HG03280 (cell line): ENCODE data around the gene TMEM250.
"Not testable (repeated sequence)": the region's sequence is repeated elsewhere in the genome, so short reads cannot be mapped to it uniquely, and the experiment has no call there.

ENCODE experiments used
- ATAC-seq: cut with Tn5 transposase; IDR thresholded peaks from one replicate; pipeline ENCODE4 v1.9.1; 2021; ENCODE audit warnings: mild to moderate bottlenecking, moderate library complexity; ENCODE audit not compliant: unreplicated experiment

Gene TMEM250, protein sequence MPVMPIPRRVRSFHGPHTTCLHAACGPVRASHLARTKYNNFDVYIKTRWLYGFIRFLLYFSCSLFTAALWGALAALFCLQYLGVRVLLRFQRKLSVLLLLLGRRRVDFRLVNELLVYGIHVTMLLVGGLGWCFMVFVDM

DNA sequence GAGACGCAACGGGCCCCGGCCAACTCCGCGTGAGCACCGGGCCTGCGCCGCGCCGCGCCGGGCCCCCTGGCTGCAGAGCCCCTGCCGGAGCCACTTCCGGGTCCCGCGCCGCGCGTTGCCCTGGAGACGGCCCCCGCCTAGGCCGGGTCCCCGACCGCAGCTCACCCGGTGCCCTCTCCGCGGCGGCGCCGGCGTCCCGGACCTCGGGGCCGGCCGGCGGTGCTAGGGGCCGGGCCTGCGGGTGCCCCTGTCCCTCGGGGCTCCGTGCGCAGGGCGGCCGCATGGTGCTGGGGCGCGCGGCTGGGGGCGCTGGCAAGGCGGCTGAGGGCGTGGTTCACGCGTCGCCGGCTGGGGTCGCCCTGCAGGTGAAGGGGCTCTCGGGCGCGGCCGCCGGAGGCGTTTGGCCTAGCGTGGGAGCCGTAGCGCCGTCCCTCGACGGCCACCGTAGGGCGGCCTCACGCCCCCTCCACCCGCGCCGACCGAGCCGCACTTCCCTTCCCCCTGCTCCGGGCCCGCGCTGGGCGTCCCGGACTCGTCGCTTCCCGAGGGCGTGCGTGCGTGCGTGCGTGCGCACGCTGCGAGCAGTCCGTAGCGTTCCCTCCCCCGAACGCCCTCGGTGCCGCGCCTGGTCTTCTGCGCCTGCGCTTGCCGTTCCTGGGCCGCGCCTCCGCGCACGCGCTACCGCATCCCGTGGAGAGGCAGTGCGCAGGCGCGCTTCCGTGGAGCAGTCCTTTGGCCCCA lies at the start of gene TMEM250:
Gene TMEM250 (minus strand): TSS at position 556 of the 741 bp plus-strand sequence. CDS start 1,975 bp downstream, outside the sequence.
- peak; percentile 81 for ATAC-seq

DNA sequence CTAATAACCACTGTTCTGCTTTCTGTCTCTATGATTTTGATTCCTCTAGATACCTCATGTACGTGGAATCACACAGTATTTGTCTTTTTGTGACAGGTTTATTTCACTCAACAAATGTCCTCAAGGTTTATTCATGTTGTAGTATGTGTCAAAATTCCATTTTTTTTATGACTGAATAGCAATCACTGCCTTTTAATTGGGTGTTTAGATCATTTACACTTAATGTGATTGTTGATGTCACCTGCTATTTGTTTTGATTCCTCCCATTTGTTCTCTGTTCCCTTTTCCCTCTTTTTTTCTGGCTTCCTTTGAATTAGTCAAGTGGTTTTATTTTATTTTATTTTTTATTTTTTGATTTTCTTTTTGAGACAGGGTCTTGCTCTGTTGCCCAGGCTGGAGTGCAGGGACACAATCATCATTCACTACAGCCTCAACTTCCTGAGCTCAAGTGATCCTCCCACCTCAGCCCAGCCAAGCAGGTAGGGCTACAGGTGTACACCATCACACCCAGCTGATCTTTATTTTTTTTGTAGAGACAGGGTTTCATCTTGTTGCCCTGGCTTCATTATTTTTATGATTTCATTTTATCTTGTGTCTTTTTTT lies 44.7 kb upstream of the TMEM250 start:
- ATAC-seq = no peak

DNA sequence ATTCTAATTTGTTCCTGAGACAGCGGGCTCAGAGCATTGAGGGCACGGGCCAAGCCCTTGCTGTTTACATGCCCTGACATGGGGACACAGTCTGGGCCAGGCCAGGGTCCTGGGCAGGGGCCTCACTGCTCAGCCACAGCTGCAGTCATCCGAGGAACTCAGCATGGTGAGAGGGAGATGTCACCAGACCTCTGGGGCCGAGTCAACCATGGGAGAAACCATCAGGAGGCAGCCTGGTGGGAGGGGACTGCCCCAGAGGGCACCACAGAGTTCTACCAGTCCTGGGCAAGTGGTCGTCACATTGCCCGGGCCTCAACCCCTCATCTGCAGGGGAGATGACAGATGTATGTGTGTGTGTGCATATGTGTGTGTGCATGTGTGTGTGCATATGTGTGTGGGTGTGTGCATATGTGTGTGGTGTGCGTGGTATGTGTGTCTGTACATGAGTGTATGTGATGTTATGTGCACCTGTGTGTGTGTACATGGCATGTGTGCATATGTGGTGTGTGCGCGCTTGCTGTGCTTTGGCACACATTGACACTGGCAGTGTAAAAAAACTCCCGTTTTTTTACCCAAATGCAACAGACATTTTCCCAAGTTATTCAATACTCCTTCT lies 42.4 kb upstream of the TMEM250 start:
- ATAC-seq = no peak

DNA sequence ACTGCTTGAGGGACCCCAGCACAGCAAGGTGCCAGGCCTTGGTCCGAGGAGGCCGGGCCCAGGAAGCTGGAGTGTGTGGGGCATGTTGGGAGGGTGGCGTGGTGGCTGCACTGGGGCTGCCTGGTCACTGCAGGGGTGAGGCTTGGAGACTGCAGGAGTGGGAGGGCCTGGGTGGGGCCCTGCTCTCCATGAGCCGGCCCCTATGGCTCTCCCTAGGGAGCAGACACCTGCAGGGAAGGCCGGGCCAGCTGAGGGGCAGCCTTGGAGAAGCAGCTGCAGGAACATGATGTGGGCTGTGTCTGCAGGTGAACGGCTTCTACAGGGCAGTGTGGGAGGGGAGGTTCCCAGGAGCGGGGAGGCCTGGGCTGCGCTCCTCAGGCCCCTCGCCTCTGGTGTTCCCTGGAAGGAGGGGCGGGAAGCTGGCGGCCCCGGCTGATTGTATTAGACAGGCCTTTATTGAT lies 41.7 kb upstream of the TMEM250 start:
- ATAC-seq = no peak

DNA sequence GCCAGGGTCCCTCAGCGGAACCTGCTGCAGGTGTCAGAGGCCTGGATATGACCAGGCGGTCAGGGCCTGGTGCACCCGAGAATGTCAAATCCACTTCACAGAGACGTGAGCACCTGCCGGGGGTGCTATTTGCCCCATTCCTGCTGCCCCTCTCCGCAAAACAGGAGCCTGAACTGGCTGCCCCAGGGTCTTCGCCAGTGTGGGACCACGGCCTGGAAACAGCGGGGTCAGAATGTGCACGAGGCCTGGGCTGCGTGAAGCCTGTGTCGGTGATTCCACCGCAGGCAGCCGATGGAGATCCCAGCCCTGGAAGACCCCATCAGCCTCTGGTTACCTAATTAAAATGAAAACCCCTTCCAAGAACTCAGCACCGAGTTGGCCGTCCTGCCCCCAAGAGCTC lies 41.2 kb upstream of the TMEM250 start:
- ATAC-seq = no peak

DNA sequence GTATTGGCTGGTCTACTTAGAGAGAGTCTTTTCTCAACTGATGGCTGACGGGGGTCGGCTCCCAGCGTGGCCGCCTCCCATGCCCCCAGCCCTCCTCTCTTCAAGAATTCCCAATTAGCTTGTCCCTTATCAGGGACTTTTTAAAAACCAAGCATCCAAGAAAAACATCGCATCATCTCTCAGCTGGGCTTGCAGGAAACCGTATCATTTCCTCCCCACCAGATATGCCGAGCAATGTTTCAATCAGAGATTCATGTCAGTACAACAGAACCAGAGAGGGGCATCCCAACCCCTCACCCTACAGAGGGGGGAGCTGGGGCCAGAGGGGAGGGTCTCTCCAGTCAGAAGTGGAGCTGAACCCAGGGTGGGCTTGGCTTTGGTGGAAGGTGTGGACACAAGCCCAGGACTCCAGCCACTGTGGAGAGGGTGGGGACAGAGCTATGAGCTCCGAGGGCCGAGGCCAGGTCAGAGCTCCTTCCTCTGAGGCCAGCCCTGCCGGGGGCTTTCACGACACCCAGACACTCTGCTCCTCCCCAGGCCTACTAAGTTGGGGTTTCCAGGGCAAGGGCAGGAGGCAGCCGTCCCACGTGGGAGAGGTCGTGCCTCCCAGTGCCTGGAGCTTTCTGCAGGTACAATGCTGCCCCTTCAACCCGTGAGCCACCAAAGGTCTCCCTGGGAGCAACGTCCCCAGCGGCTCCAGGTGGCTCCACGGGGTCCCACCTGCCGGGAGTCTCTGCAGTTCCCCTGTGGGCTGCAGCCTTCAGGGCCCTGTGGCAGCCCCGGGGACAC lies 39.0 kb upstream of the TMEM250 start:
- no peak for ATAC-seq

DNA sequence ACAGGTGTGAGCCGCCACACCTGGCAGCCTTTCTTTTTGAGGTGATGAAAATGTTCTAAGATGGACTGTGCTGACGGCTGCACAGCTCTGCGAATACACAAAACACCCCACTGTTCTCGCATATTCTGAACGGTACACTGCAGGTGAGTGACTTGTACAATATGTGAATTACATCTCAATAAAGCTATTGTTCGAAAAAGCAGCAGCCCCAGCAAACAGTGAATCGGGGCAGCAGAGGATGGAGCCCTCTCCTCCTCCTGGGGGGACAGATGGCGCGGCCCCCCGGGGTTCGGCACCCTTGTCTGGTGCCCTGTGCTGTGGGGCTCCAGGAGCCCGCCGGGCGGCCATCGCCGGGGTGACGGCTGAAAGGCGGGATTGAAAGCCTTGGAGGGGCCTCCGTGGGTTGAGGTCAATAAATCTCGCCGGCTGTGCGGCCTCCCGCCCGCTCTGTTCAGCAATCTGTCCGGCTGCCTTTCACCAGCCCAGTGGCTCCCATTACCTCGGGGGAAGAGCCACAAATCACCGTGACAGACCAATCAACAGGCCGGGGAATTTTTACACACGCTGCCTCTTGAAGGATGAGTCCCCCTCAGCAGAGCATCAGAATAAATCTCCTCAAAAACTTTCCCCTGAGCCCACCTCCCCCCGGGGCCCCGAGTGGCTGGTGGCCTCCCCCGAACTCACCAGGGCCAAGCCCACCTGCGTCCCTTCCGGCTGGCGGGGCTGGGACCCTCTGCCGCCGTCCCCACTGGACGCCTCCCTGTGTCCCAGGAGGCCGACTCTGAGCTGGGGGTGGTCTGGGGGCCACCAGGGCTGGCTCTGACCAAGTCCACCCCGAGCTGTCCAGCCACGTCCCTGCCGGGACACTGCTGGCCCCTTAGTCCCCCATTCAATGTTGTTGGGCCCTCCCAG lies 37.8 kb upstream of the TMEM250 start:
- ATAC-seq = no peak

DNA sequence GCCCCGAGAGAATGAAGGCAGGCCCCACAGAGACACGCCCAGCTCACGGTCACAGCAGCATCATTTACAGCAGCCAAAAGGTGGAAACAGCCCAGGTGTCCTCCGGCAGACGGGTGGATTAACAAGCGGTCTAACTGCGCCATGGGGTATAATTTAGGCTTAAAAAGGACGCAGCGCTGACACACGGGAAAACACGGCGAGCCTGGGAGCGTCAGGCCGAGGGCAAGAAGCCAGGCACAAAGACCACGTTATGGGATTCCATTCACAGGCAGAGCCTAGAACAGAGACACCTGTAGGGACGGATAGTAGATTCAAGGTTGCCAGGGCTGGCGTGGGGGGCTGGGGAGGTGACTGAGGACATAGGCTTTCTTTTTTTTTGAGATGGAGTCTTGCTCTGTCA lies 36.9 kb upstream of the TMEM250 start:
- ATAC-seq = no peak

DNA sequence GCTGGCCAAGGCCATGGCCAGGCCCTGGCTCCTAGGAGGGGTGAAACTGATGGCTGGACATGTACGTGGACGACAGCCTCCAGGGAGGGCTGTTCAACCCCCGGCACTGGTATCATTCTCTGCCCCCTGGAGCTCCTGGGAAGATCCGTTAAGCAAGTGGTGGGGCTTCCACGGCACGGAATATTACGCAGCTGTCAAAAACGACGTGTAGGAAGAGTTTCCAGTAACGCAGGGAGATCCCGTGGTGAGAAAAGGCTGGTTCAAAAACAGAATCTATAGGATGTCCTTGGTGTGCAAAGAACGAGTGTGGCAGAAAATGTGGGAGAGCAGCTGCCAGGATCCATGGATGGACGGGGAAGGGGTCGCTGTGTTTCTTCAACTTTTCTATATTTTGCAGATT lies 36.3 kb upstream of the TMEM250 start:
- no peak for ATAC-seq

DNA sequence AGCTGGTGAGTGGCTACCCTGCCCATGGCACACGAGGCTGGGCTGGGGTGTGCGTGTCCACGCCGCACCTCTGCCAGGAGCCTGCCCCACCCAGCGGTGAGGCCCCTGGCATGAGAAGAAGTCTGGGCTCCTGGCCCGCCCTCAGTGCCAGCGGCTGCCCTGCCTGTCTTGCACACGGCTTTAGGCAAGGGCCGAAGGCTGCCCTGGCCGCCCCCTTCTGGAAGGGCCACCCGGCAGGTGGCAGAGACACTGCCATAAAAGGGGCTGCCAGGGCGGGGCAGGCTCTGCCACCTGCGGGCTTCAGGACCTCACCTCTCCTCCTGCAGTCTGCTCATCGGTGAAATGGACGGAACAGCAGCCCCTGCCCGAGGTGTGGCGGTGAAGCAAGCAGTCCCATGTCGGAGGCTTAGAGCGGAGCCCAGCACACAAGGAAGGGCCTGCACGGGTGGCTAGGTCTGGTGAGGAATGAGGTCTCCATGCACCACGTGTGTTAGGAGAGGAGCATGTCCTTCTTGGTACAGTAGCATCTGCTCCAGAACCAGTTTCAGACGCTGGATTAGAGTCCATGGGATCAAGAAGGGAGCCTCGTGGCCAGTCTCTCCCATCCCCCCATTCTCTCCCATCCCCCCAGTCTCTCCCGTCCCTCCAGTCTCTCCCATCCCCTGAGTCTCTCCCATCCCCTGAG lies 34.8 kb upstream of the TMEM250 start:
- no peak for ATAC-seq

DNA sequence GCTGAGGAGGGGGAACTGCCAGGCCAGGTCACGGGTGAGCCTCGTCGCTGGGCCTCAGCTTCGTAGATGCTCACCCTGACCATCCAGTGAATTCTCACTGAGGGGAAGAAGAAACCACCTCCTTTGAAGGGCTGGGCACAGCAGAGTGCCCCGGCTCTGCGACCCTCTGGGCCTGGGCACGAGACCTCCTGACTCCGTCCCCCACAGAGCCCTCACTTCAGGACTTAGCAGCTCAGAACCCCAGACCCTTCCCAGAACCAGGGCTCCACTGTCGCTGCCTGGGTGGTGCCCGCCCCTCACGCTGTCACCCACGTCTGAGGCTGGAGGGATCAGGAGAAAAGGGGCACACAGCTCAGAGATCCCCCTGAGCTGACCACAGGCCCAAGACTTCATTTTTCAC lies 34.3 kb upstream of the TMEM250 start:
- ATAC-seq = no peak

DNA sequence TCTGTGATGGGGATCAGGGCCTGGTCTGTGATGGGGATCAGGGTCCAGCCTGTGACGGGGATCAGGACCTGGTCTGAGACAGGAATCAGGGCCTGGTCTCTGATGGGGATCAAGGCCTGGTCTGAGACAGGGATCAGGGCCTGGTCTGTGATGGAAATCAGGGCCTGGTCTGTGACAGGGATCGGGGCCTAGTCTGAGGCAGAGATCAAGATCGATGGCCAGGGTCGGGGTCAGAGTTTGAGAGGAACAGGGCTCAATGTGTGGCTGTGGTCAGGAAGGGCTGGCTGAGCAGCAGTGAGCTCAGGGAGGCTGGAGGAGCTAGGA lies 33.8 kb upstream of the TMEM250 start:
- no peak for ATAC-seq

DNA sequence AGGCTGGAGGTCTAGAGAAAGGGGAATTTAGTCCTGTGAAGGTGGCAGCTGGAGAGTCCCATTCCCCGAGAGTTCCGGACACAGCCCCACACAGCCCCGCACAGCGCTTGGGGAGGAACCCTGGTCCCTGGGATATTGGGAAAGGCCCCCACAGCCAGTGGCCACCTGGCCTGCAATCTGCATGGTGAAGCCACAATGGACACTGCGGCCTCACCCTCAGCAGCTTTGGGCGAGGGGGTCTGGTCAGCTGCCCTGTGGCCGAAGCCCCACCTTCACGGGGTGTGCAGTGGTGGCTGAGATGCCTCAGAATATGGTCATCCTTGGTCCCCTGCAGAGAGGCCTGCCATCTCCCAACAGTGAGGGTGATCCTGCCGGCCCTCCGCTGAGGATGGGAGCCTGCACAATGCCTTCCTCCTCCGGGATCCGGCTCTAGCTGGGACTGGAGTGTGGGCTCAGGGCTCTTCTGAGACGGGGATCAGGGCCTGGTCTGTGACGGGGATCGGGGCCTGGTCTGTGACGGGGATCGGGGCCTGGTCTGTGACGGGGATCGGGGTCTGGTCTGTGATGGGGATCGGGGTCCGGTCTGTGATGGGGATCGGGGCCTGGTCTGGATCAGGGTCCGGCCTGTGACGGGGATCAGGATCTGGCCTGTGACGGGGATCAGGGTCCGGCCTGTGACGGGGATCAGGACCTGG lies 33.3 kb upstream of the TMEM250 start:
- no peak for ATAC-seq

DNA sequence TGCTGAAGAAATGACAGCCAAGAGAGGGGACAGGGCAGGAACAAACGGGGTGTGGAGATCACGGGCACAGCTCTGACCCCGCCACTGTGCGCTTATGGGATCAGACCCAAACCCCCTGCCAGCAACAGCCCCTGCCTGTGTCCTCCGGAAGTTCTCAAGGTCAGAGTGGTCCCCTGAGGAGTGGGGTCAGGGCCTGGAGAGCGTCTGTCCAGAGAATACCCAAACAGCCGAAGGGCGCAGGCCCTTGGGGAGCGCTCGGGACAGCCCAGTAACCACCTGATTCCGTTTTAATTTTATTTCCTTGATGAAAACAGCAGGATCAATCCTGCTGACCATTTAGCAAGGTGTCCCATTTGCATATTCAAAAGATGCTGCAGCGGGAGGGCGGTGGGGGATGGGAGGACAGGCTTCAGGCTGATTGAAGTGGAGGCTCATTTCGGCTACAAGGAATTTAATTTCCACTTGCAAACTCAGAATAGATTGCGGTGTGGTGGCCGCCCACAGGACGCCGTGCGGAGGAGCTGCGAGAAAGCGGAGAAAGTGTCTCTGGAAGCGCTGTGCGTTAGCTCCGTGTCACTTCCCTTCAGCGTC lies 32.6 kb upstream of the TMEM250 start:
- no peak for ATAC-seq

DNA sequence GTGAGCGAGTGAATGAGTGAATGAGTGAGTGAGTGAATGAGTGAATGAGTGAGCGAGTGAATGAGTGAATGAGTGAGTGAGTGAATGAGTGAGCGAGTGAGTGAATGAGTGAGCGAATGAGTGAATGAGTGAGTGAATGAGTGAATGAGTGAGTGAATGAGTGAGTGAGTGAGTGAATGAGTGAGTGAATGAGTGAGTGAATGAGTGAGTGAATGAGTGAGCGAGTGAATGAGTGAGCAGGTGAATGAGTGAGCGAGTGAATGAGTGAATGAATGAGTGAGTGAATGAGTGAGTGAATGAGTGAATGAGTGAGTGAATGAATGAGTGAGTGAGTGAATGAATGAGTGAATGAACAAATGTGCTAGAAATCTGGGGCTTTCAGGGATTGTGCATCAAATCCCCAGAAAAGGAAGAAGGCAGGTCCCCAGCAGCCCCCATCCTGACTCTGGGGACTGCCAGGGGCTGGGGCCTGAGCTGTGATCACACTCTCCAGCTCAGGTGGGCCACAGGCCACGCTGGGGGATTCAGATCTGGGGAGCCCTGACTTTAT lies 32.1 kb upstream of the TMEM250 start:
- not testable (repeated sequence) for ATAC-seq

DNA sequence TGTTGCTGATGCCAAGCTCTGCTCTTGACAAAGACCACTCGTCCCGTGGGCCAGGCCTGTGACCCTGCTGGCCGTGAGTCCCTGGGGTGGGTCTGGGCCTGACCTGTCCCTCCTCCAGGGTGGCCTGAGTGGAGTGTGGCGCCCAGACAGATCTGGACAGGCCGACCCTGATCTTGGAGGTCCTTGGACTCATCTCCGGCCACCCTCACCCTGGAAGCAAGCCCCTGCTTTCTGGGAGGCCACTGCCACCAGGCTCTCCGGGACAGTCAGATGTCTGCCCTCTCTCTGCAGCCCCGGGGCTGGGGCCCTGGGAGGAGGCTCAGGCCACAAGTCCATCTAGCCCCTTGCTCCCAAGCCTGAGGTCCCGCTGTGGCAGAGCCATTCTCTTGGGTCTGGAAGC lies 31.2 kb upstream of the TMEM250 start:
- no peak for ATAC-seq

DNA sequence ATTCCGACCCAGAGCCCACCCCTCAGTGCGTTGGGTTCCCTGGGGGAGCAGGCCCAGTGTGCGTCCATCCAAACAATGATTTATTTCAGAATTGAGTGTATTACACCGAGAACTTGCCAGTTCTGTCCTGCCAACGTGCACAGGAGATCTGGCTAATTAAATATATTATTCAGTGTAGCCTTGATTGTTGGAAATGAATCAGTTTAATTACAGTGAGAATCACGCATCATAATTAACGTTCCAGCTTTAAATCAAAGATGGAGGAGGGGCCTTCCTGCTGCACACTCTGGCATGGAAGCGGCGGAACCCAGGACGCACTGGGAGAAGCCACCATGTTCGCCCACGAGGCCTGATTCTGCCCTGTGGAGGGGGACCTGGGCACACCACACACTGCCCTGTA lies 30.7 kb upstream of the TMEM250 start:
- ATAC-seq = no peak

DNA sequence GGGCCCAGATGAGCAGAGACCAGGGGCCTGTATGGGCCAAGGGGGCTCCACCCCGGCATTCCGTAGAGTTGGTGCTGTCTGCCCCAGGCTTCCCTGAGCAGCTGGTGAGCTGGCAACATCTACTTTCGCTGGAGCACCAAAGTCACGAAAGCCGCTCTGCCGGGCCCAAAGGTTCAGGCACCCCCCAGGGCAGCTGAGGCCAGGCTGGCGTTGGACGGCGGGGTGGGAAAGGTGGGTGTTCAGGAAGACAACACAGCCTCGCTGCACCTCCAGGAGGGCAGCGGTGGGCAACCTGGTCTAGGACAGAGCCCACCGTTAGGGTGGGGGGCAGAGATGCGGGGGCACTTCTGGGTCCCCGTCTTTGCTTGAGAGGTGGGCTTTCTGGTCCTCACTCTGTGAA lies 30.1 kb upstream of the TMEM250 start:
- no peak for ATAC-seq
